MV-4-11 (cell line): ENCODE measurements around the gene ISM1.
"Not testable (repeated sequence)": the region's sequence is repeated elsewhere in the genome, so short reads cannot be mapped to it uniquely, and the experiment has no call there.

Source experiments
- DNase-seq: peaks from one replicate; lab custom pipeline; 2025; lab: John Stamatoyannopoulos, UW

Gene ISM1

DNA sequence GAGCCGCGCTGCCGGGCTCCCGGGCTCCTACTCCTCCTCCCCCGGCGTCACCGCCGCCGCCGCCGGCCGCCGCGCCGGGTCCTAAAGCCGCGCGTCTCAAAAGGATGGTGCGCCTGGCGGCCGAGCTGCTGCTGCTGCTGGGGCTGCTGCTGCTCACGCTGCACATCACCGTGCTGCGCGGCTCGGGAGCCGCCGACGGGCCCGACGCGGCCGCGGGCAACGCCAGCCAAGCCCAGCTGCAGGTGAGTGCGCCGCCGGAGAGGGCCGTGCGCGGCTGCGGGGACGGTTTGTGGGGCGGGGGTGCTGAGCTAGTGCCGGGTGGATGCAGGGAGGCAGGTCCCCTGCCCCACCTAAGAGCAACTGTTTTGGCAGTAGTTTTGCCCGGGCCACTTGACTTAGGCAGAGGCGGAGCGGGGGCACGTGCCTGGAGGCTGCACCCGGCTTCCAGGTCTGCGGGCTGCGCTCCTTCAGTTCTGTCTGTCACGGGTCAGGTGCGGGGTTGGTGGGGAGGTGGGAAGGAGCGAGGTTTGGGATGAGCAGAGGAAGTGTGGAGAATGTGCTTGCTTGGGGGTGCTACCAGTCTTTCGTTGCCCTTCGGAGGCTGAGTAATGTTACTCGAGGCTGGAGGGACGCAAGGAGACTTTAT lies 722 bp downstream of the ISM1 start:
- DNase-seq, result peak; percentile 33

GRCh38 chr20:13222319-13222716 lies 1.2 kb downstream of the ISM1 start:
- no peak for DNase-seq

DNA sequence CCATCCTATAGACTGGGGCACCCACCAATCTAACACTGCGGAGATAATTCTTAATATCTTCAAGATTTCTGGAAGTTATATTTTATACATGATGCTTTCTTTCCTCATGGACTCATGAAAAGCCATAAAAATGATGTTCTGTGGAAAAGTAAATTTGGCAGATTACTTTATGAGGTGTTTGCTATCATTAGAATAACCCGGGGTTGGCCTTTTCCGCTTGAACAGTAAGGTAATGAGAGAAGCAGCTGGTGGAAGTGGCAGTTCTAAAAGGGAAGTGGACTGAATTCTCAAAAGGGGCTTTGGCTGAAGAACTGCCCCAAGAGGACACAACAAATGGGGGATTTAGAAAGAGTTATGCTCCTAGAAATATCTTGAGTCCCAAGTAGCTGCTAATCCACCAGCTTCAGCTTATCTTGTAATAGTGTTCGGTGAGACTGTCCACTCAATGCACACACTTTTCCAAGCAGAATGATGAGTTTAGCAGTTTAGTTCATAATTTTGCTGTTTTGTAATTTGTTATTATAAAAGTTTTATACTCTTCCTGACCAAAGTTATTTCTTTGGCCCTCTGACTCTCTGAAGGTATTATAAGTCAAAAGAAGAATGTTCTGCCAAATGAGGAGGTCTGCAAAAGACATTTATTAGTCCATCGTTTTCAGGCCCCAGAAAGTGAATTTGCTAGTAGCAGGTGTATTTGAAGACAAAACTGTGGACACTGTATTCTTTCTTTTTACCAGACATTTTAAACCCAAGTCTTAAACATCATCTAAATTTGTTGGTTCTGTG lies 2.9 kb downstream of the ISM1 start:
- DNase-seq, result no peak

DNA sequence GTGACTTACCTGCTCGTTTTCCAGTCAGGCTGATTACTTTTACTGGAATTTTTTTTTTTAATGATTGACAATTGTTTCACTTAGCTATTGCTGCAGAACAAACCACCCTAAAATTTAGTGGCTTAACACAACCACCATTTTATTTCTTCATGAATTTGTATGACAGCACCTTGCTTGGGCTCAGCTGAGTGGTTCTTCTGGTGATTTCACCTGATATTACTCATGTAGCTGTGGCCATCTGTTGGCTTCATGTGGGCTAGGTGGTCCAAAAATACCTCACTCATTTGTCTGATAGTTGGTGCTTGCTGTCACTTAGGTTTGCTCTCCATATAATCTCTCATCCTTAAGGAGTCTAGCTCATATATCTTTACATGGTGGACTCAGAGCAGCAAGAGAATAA lies 5.3 kb downstream of the ISM1 start:
- DNase-seq, result no peak

GRCh38 chr20:13228771-13229170 lies 7.7 kb downstream of the ISM1 start:
- DNase-seq, result no peak

DNA sequence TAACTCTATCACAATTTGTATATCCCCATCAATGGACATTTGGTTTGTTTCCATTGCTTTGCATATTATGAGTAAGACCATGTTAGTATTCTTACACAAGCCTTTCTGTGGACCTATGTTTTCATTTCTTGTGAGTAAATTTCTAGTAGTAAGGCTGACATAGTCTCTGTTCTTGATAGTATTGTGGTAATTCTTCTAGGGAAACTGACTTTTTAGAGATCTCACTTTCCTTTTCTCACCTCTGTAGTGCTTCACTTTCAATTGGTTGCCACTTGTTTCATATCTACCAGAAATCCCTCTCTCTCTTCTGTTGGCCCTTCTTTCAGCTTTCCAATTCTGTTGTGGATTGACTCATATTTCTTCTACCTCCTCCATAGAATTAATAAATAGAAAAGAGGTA lies 8.5 kb downstream of the ISM1 start:
- DNase-seq, result no peak

DNA sequence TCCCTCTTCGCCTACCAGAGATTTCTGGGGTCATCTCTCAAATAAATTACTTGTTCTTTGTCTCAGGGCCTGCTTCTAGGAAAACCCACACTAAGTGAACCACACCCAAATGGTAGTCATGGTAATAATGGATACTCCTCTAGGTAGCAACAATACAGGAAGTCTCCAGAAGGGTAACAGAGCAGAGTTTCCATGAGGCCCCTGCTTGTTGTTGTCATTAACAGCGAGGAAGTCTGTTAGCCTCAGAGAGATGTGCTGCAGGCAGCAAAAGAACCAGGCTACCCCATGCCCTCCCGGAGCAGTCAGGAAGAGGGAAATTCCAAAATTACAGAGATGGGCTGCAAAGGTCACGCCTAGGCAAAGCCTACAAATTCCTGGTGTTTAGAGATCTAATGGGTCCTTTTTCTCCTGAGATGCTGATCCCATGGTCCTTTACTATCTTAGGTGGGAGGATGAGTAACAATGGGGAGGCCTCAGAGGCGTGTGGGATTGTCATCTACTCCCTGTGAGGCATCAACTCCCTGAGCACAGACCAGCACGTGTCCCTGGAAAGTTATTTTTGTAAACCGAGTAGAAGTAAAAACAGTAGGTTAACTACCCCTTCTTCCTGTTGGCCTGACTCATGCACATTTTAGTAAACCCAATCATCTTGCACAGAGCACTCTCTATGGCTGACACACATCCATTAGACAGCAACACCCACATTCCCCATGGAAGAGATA lies 10.1 kb downstream of the ISM1 start:
- peak; percentile 17 for DNase-seq

- no peak for DNase-seq
These were observed 11.9 kb downstream of the ISM1 start for GRCh38 chr20:13232999-13233398.

DNA sequence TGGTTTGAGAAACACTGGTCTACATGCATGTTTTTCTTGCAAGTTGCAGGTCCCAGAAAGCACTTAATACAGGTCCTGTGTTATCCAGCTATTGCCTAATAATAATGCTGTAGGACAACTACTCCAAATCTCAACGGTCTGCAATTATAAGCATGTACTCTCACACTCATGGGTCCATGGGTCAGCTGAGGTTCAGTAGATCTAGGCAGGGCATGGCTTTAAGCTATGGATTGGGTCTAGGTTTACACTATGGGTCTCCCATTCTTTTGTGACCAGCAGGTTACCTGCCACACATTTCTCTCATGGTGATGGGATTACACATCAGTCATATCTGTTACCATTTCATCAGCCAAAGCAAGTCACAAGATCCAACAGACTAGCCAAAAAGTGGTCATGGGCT lies 13.9 kb downstream of the ISM1 start:
- no peak for DNase-seq

GRCh38 chr20:13236360-13236759 lies 15.3 kb downstream of the ISM1 start:
- DNase-seq, result not testable (repeated sequence)

- DNase-seq, result no peak
These were observed 16.1 kb downstream of the ISM1 start for GRCh38 chr20:13236990-13237720.

DNA sequence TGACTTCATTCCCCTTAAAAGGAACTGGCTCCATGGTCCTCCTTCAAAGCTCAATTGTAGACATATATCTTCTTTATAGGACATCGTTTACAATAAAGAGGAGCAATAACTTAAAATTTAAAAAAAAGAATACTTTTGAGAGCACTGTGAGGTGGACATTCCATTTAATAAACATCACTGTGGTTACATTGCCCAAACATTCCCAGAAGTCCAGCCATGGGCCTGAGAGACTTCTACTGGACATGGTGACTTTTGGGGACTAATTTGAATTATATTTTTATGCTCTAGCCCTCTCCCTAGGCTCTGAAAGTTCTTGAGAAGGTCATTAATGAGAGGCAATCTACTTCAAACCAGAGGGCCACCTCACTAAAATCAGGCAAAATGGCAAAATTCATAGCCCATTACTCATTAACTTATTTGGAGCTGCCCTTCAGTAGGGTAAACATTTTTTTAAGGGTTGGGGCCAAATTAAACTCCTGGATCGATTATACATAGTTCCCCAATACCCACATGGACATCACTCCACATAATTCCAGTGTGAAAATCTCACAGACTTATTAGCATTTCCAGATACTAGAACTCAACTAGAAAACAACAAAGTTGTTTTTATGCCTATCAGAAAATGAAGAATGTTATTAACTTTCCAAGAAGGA lies 17.1 kb downstream of the ISM1 start:
- no peak for DNase-seq

DNA sequence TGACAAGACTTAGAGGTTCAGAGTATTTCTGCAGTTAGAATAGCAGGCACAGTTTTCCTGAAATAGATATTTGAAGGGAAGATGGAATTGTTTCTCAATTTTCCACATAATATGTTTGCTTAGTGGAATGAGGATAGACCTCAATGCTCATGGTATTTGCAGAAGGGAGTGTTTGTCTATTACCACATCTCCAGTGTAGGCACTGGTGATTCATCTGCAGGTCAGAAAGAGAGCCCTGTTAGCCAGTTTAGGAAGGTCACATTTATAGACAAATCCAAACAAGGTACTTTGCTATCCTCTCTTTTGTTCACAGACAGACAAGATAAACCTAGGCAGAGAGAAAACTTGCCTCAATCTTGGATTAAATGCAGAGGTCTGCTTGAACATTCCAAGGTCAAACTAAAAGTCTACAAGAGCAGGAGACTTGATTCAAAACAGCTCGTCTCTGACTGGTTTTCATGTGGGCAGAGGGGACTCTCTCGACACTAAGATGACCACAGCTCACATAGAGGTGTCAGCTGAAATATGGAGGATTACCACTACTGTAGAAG lies 22.8 kb downstream of the ISM1 start:
- no peak for DNase-seq

DNA sequence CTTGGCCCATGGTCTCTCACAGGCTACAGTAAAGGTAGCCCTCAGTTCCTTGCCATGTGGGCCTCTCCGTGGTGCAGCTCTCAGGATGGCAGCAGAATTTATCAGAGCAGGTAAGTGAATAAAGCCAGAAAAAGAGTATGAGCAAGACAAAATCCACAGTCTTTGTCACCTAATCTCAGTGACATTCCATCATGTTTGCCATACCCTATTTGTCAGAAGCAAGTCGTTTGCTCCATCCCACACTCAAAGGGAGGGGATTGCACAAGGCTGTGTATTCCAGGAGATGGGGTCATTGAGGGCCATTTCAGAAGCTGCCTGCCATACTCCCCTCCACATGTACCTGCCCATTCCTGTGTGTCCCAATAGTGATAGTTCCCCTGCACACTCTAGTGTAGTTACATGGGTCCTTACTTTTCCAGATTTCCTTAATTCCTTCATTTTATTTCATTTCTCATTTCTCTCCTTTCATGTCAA lies 24.2 kb downstream of the ISM1 start:
- no peak for DNase-seq

DNA sequence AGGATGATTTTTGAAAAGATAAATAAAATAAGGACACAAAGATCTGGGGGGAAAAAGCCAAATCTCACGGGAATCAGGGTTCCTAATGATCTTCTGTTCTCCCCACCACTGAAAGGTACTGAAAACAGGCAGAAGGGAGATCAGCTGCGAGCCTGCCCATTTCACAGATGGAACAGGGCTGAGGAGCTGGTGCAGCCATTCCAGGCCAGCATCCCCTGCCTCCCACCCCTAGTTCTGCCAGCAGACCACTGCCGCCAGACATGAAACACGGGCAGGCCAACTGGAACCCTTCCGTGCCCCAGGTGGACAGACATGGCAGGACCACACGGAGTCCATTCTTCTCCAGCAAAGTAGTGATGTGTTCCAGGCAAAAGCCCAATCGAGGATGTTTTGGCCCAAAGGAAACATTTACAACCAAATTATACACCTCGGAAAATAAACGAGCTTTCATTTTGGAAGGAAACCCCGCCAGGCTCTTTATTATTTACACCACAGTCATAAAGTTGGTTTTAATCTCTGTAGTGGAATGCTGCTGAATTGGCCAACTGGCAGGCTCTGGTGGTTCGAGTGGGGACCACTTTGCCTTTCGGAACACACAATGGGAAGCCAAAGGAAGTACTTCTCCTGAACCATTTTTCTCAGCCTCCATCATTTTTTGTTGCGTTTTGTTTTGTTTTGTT lies 28.2 kb downstream of the ISM1 start:
- no peak for DNase-seq

DNA sequence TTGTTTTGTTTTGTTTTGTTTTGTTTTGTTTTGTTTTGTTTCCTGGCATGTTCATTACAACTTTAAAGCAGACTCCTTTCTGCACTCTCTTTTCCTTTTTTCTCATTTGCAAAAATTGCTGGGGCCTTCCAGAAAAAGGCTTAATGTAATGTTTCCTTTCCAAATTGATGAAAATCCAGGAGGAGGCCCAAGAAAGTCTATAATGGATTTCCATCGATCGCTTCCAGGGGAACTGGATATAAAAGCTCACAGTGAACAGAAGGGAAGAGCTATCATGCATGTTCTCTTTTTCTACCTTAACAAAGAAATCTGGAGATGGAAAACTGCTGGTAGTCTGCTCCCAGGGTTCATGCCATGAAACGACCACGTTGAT lies 28.7 kb downstream of the ISM1 start:
- DNase-seq, result no peak

GRCh38 chr20:13250251-13250650 lies 29.2 kb downstream of the ISM1 start:
- no peak for DNase-seq

DNA sequence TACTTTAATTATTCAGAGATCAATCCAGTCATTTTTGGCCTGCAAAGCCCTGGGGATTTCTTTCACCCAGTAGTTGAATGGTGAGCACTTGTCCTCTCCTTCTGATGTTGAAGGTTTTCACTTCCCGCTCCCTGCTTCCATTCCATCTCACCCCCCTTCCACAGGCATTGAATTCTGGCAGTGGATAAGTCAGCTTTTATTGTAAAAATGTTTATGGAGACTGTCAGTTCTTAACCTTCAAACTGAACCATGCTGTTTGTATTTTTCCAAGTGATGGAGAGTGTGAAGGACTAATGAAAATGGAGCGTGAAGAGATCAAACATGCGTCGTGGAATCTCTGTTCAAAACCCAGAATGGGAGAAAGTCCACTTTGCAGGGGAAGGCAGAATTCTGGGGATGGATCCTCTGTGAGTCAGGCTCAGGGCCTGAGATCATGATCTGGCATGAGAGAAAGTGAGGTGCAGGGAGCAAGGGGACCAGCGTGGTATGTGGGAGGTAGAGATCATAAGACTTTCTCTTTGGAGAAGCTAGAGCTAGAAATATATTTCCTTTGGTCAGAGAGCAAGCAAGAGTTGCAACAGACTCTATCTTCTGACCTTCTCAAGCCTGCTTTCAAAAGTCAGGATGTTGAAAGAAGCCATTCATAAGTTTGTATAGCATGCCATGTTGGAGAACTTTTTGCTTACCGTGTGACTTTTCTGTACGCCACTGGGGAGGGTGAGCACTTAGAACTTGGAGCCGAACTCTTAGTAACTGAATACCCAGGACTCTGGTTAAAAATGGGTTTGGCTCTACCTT lies 30.2 kb downstream of the ISM1 start:
- peak; percentile 4 for DNase-seq

DNA sequence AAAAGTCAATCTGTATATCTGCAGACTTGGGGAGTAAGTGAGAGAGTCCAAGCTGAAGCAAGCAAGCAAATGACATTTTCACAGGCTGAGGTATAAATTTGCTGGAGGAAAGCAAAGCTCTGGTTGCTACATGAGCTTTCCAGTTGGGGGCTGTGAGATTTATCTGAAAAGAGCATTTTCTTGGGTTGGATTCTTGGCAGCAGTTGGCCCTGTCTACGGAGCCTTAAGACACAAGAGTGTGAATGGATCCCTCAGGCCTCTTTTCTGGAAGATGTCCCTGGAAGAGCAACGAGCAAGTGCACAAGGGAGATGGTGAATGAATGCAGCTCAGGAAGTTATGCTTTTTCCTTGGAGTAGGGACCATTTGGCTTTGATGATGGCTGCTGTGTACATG lies 30.8 kb downstream of the ISM1 start:
- no peak for DNase-seq

DNA sequence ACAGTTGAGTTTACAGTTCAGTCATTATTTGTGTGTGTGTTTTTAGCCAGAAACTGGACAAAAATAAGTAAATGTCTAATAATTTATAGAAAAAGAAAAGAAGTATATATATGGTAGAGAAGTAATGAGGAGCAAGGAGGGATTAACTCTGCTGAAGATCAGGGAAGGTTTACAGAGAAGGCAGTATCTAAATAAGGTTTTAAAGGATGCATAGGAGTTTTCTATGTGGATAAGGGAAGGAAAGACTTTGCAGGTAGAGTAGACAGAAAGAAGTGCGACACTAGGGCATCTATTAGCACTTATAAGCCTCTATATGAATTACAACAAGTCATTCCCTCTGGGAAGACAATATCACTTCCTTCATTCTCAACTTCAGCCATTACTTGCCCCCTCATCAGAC lies 34.3 kb downstream of the ISM1 start:
- DNase-seq, result no peak
